GM12873 (cell line): ENCODE measurements around the gene RABAC1.

Experiments
- CTCF ChIP-seq: IDR thresholded peaks from 2 replicates; pipeline ENCODE4 v1.5.1; 2012; ENCODE audit warnings: low read depth, mild to moderate bottlenecking, moderate library complexity, low read length, control low read depth; ENCODE audit not compliant: insufficient read depth; ENCODE audit errors: missing control alignments

The RABAC1 gene

DNA sequence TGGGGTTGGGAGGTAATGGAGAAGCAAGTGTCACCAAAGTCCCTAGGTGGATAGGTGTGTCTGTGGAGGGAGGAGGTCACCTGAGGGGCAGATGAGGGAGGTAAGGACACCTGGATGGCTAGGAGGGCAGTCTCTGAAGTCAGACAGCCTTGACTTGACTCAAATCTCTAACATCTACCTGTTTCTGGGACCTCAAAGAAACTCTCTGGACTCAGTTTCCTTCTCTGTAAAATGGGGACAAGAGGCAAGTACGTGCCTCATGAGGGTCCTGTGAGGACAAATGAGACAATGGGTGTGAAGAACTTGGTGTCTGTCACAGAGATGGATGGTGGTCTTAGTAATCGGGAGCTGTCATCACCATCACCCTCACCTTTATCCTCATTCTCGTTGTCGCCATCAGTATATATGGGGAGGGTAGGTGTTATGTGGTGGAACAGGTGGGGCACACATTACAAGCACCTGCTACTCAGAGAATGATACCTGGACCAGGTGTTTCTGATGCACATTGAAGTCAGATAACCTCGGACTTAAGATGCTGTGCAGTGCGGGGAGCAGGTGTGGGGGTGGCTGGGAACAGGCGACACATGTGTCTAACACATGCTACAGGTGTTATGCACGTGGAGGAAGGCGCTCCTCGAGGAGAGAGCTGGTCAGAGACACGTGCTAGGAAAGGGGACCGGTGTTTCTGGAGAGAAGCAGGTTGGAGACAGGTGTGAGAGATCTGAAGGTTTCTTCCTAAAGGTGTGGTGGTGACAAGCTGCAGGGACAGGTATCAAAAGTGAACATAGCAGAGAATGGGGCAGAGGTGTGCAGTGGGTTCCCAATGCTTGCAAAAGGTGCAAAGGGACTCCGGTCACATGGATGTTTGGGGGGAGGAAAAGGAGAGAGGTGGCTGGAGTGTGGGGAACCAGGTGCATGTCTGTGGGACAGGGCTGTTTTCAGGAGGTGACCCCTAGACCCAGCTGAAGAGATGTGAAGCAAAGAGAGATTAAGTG is 34.7 kb downstream of the RABAC1 start:
- TF ChIP-seq CTCF, result no peak

DNA sequence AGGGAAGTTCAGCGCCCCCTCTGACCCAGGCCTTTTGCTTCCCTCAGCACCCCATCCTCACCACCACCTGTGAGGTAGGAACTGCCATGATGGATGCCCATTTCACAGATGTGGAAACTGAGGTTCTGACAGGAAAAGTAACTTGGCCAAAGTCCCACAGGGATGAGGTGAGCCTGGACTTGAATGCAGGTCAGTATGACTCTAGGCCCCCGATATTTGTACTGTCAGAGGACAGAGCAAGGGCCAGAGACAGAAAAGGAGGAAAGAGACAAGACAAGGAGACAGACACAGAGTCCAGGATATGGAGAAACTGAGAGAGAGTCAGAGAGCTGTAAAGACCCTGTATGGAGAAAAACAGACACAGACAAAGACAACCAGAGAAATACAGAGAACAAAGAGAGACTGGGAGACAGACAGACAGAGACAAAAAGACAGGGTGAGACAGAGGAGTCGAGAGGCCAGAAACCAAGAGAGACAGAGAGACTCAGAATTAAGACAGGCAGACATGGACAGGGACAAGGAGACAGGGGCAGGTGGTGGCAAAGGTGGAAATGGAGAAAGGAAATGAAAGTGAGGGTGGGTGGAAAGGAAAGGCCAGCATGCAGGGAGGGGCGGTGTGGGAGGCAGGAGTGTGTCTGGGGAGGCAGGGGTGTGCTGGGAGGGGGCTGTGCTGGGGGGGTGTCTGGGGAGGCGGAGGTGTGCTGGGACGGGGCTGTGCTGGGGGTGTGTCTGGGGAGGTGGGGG is 35.9 kb downstream of the RABAC1 start:
- TF ChIP-seq CTCF, result no peak

DNA sequence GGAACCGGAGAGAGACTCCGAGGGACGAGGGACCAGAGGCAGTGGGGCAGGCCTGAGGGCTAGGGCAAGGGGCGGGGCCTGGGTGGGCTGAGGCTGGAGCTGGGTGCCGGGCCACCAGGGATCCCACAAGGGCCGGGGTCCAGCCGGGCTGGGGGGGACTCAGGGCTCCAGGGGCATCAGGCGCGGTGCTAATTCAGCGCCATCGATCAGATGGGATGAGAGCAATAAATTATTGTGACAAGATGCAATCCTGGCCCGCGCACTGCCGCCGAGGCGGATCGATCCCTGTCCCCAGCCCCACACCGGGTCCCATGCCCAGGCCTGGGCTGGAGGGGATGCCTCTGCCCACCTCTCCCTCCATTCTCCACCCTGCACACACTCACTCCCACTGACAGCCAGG is 36.5 kb downstream of the RABAC1 start:
- no peak for TF ChIP-seq CTCF

DNA sequence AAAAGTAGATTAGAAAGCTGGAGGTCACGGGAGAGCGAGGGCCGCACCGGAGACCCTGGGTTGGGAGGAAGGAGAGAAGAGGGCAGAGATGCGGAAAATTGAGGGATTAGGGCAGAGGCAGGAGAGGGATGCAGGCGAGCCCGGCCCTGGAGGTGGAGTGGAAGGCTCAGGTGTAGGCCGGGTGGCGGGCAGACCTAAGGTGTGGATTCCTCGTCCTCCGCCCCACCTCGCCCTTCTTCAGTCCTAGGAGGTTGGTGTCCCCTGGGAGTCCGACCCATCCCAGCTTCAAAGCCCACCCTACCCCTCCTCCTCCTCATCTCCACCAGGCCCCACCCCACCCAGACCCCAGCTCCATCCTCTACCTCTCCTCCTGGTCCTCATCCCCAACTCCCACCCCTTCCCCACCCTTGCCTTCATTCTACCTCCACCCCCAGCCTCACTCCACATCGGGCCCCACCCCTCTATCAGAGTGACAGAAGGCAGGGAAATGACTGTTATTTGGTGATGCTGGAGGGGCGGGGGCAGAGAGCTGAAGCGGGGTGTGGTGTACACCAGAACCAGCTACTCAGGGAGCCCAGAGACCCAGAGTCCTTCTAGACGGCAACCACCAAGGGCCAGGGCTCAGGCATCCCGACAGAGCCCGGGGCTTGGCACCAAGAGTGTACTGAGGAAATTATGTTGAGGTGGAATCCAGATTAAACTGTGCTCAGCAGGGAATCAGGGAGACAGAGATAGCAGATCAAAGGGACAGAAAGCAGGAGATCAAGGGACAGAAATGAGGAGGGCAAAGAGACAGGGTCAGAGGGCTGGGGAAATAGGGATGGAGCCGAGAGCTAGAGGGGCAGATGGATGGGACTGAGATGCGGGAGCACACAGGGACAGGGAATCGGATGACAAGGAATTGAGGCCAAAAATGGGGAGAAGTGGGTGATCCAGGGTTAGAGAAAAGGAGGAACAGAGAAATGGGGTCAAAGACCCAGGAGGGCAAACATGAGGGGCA is 37.2 kb downstream of the RABAC1 start:
- no peak for TF ChIP-seq CTCF

DNA sequence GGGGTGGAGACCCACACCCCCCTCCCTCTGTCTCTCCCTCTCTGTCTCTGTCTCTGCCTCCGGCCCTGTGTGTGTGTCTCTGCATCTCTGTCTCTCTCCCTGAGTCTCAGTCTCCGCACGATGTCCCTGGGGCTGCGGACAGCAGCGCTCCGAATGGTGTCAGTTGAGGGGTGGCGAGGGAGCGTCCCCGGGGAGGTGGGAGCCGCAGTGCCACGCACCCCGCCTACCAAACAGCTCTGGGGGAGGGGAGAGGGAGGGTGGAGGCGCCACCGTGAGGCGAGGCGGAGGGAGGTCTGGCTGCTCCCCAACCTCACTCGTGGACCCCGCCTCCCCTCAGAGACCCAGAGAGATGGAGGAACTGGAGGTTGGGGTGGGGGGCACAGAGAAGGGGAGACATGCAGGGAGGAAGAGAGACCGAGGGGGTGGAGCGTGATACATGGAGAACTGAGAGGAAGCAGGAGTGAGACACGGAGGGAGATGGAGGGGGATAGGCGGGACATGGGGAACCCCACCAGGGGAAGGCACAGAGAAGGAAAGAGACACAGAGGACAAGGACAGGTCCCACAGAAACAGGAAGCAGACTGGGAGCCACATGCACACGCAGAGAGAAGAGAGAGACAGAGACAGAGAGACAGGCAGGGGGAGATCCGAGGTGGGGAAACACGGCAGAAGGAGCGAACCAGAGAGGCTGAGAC is 38.1 kb downstream of the RABAC1 start:
- no peak for TF ChIP-seq CTCF

- no peak for TF ChIP-seq CTCF
Measured at GRCh38 chr19:41919948-41920712, 39.0 kb downstream of the RABAC1 start.
